Measurements from ENCODE around the gene SPOPL.
"Not testable (repeated sequence)": the region's sequence is repeated elsewhere in the genome, so short reads cannot be mapped to it uniquely, and the experiment has no call there.

The SPOPL gene

GRCh38 chr2:138454761-138455160, 46.8 kb upstream of the SPOPL start:
- Histone ChIP-seq H3K27ac (ENCODE audit: low read length) (no peak overlapping the region), H3K9me2 (replicated peaks; ENCODE audit: insufficient read depth, low read length) (no peaks in the 10 kb centered on the region), H3K4me2 (ENCODE audit: low read depth, low read length) (no peak overlapping the region), H4K20me1 (ENCODE audit: insufficient read depth, low read length) (no peaks in the 10 kb centered on the region), H3K4me1 (ENCODE audit: low read length) (no peaks in the 10 kb centered on the region), H3K9ac (ENCODE audit: low read length) (no peak overlapping the region), H2AFZ (ENCODE audit: low read length) (no peak overlapping the region), H3F3A (ENCODE audit: insufficient read depth, low read length) (no peaks in the 10 kb centered on the region), H3K79me2 (ENCODE audit: low read length) (no peaks in the 10 kb centered on the region), H3K9me3 (replicated peaks; ENCODE audit: insufficient read depth, low read length) (no peaks in the 10 kb centered on the region), H3K36me3 (replicated peaks; ENCODE audit: insufficient read depth, low read length) (no peaks in the 10 kb centered on the region), H3K27me3 (replicated peaks; ENCODE audit: insufficient read depth, low read length) (no peaks in the 10 kb centered on the region), H3K4me3 (ENCODE audit: low read length) (no peak overlapping the region)
- no peak for DNase-seq
- no peak for TF ChIP-seq EZH2 (optimal IDR thresholded peaks at IDR 0.05; ENCODE audit: low read depth, low read length)
- TF ChIP-seq, protein P1, sequence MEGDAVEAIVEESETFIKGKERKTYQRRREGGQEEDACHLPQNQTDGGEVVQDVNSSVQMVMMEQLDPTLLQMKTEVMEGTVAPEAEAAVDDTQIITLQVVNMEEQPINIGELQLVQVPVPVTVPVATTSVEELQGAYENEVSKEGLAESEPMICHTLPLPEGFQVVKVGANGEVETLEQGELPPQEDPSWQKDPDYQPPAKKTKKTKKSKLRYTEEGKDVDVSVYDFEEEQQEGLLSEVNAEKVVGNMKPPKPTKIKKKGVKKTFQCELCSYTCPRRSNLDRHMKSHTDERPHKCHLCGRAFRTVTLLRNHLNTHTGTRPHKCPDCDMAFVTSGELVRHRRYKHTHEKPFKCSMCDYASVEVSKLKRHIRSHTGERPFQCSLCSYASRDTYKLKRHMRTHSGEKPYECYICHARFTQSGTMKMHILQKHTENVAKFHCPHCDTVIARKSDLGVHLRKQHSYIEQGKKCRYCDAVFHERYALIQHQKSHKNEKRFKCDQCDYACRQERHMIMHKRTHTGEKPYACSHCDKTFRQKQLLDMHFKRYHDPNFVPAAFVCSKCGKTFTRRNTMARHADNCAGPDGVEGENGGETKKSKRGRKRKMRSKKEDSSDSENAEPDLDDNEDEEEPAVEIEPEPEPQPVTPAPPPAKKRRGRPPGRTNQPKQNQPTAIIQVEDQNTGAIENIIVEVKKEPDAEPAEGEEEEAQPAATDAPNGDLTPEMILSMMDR (IDR thresholded peaks at IDR 0.05; ENCODE audit: low read length) = no peak
- no peak for TF ChIP-seq EZH2phosphoT487 (IDR thresholded peaks at IDR 0.05; ENCODE audit: low read length)

GRCh38 chr2:138455275-138455674, 46.3 kb upstream of the SPOPL start:
- no peak overlapping the region for H3K4me3 ChIP-seq (ENCODE audit: low read length)
- no peaks in the 10 kb centered on the region for H3K79me2 ChIP-seq (ENCODE audit: low read length)
- H3K9me3 ChIP-seq (replicated peaks; ENCODE audit: insufficient read depth, low read length) = no peaks in the 10 kb centered on the region
- no peak for DNase-seq
- H3K4me2 ChIP-seq (ENCODE audit: low read depth, low read length) = no peak overlapping the region
- H4K20me1 ChIP-seq (ENCODE audit: insufficient read depth, low read length) = no peaks in the 10 kb centered on the region
- no peak overlapping the region for H3K9ac ChIP-seq (ENCODE audit: low read length)
- H3K36me3 ChIP-seq (replicated peaks; ENCODE audit: insufficient read depth, low read length) = no peaks in the 10 kb centered on the region
- H3K9me2 ChIP-seq (replicated peaks; ENCODE audit: insufficient read depth, low read length) = no peaks in the 10 kb centered on the region
- no peak overlapping the region for H2AFZ ChIP-seq (ENCODE audit: low read length)
- TF ChIP-seq EZH2 (optimal IDR thresholded peaks at IDR 0.05; ENCODE audit: low read depth, low read length) (no peak), EZH2phosphoT487 (IDR thresholded peaks at IDR 0.05; ENCODE audit: low read length) (no peak)
- TF ChIP-seq, protein P1 (IDR thresholded peaks at IDR 0.05; ENCODE audit: low read length) = no peak
- H3K27me3 ChIP-seq (replicated peaks; ENCODE audit: insufficient read depth, low read length) = no peaks in the 10 kb centered on the region
- H3F3A ChIP-seq (ENCODE audit: insufficient read depth, low read length) = no peaks in the 10 kb centered on the region
- H3K27ac ChIP-seq (ENCODE audit: low read length) = no peak overlapping the region
- no peaks in the 10 kb centered on the region for H3K4me1 ChIP-seq (ENCODE audit: low read length)

DNA sequence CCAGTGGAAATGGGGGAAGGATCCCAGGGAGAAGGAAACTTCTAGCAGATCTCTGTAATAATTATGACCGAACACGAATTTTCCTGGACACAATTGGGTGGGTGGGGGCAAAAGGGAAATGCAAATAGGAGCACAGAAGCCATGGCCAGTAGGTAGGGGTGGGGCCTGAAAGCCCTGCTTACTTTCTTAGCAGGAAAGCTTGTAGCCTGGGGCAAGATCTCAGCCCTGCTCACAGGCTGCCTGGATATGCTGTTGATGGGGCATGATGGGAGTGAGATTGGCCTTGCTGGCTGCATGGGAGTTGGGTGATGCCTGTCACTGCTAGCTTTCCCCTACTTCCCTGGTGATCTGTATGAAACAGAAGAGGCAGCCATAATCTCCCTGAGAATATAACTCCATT, 45.9 kb upstream of the SPOPL start:
- Histone ChIP-seq H3K27me3 (replicated peaks; ENCODE audit: insufficient read depth, low read length) (no peaks in the 10 kb centered on the region), H3K79me2 (ENCODE audit: low read length) (no peaks in the 10 kb centered on the region), H3K9ac (ENCODE audit: low read length) (no peak overlapping the region), H3K27ac (ENCODE audit: low read length) (no peak overlapping the region), H3K4me1 (ENCODE audit: low read length) (no peaks in the 10 kb centered on the region), H3F3A (ENCODE audit: insufficient read depth, low read length) (no peaks in the 10 kb centered on the region), H4K20me1 (ENCODE audit: insufficient read depth, low read length) (no peaks in the 10 kb centered on the region), H3K4me2 (ENCODE audit: low read depth, low read length) (no peak overlapping the region), H3K9me2 (replicated peaks; ENCODE audit: insufficient read depth, low read length) (no peaks in the 10 kb centered on the region), H2AFZ (ENCODE audit: low read length) (no peak overlapping the region), H3K36me3 (replicated peaks; ENCODE audit: insufficient read depth, low read length) (no peaks in the 10 kb centered on the region), H3K4me3 (ENCODE audit: low read length) (no peak overlapping the region), H3K9me3 (replicated peaks; ENCODE audit: insufficient read depth, low read length) (no peaks in the 10 kb centered on the region)
- no peak for DNase-seq
- TF ChIP-seq EZH2 (optimal IDR thresholded peaks at IDR 0.05; ENCODE audit: low read depth, low read length) = no peak
- TF ChIP-seq, protein P1 (IDR thresholded peaks at IDR 0.05; ENCODE audit: low read length) = no peak

DNA sequence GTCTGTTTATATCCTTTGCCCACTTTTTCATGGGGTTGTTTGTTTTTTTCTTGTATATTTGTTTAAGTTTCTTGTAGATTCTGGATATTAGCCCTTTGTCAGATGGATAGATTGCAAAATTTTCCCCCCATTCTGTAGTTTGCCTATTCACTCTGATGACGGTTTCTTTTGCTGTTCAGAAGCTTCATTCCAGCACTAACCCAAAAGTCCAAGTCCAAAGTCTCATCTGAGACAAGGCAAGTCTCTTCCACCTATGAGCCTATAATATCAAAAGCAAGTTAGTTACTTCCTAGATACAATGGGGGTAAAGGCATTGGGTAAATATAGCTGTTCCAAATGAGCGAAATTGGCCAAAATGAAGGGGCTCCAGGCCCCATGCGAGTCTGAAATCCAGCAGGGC, 38.9 kb upstream of the SPOPL start:
- not testable (repeated sequence) for H3K4me2 ChIP-seq (ENCODE audit: low read depth, low read length); H2AFZ ChIP-seq (ENCODE audit: low read length); H3K4me3 ChIP-seq (ENCODE audit: low read length); H3K36me3 ChIP-seq (replicated peaks; ENCODE audit: insufficient read depth, low read length); H4K20me1 ChIP-seq (ENCODE audit: insufficient read depth, low read length); H3K79me2 ChIP-seq (ENCODE audit: low read length); H3K27ac ChIP-seq (ENCODE audit: low read length); H3K4me1 ChIP-seq (ENCODE audit: low read length); H3K9me2 ChIP-seq (replicated peaks; ENCODE audit: insufficient read depth, low read length); H3F3A ChIP-seq (ENCODE audit: insufficient read depth, low read length); H3K9me3 ChIP-seq (replicated peaks; ENCODE audit: insufficient read depth, low read length); DNase-seq; H3K9ac ChIP-seq (ENCODE audit: low read length); H3K27me3 ChIP-seq (replicated peaks; ENCODE audit: insufficient read depth, low read length)
